ENCODE data around the gene ATP2A3.

- TF ChIP-seq EZH2 (IDR thresholded peaks at IDR 0.05; ENCODE audit: low read length, missing control alignments), result no peak
- TF ChIP-seq CTCF (conservative IDR thresholded peaks at IDR 0.05 in 1 of 2, IDR thresholded peaks at IDR 0.05 in 1 of 2; ENCODE audit: low read depth in 1 of 2, low read length in 2 of 2), result no peak
Observed at GRCh38 chr17:3894188-3894587, 70.0 kb downstream of the ATP2A3 start.

All from fibroblast of lung (primary cell).